ENCODE data around the gene NCOA5.
"Not testable (repeated sequence)": the region's sequence is repeated elsewhere in the genome, so short reads cannot be mapped to it uniquely, and the experiment has no call there.

Gene NCOA5

GRCh38 chr20:46099491-46100287 lies 9.9 kb upstream of the NCOA5 start:
- no peak for TF ChIP-seq CTCF (IDR thresholded peaks at IDR 0.05; ENCODE audit: low read depth, low read length)
- DNase-seq, result no peak
- H3K27ac ChIP-seq, result no peak overlapping the region
- H3K27me3 ChIP-seq (ENCODE audit: insufficient read depth, low read depth, severe bottlenecking), result no peaks in the 10 kb centered on the region
- peaks cover 11% of the 10 kb centered on the region for H3K9me3 ChIP-seq (ENCODE audit: severe bottlenecking)
- H3K36me3 ChIP-seq, result no peaks in the 10 kb centered on the region
- no peak overlapping the region for H3K4me3 ChIP-seq (ENCODE audit: low read depth, low read length)

- H3K9me3 ChIP-seq (ENCODE audit: severe bottlenecking), result no peaks in the 10 kb centered on the region
Measured at GRCh38 chr20:46093531-46093930, 3.8 kb upstream of the NCOA5 start.

GRCh38 chr20:46091622-46092535 lies 2.1 kb upstream of the NCOA5 start:
- not testable (repeated sequence) for H3K9me3 ChIP-seq (ENCODE audit: severe bottlenecking); H3K27me3 ChIP-seq (ENCODE audit: insufficient read depth, low read depth, severe bottlenecking); H3K4me3 ChIP-seq (ENCODE audit: low read depth, low read length); H3K27ac ChIP-seq; DNase-seq
- H3K36me3 ChIP-seq, result peaks cover 16% of the 10 kb centered on the region

More at GRCh38 chr20:46093531-46093930, 3.8 kb upstream of the NCOA5 start:
- DNase-seq, result no peak
- no peaks in the 10 kb centered on the region for H3K27me3 ChIP-seq (ENCODE audit: insufficient read depth, low read depth, severe bottlenecking)
- H3K36me3 ChIP-seq, result peaks cover 6% of the 10 kb centered on the region
- H3K4me3 ChIP-seq (ENCODE audit: low read depth, low read length), result no peak overlapping the region
- no peak overlapping the region for H3K27ac ChIP-seq
- no peak for TF ChIP-seq CTCF (IDR thresholded peaks at IDR 0.05; ENCODE audit: low read depth, low read length)

GRCh38 chr20:46089167-46089416 lies 670 bp downstream of the NCOA5 start:
- DNase-seq, result no peak
- peak overlapping the region; percentile 75 for H3K4me3 ChIP-seq (ENCODE audit: low read depth, low read length)
- peak overlapping the region; percentile 99 for H3K27ac ChIP-seq
- no peak for TF ChIP-seq CTCF (IDR thresholded peaks at IDR 0.05; ENCODE audit: low read depth, low read length)
- no peaks in the 10 kb centered on the region for H3K9me3 ChIP-seq (ENCODE audit: severe bottlenecking)
- H3K27me3 ChIP-seq (ENCODE audit: insufficient read depth, low read depth, severe bottlenecking), result no peaks in the 10 kb centered on the region
- H3K36me3 ChIP-seq, result peaks cover 17% of the 10 kb centered on the region

GRCh38 chr20:46088409-46089166 lies 1.2 kb downstream of the NCOA5 start:
- DNase-seq, result no peak
- H3K4me3 ChIP-seq (ENCODE audit: low read depth, low read length), result peak overlapping the region; percentile 75
- peak overlapping the region; percentile 99 for H3K27ac ChIP-seq
- H3K9me3 ChIP-seq (ENCODE audit: severe bottlenecking), result no peaks in the 10 kb centered on the region
- no peak for TF ChIP-seq CTCF (IDR thresholded peaks at IDR 0.05; ENCODE audit: low read depth, low read length)
- H3K27me3 ChIP-seq (ENCODE audit: insufficient read depth, low read depth, severe bottlenecking), result no peaks in the 10 kb centered on the region
- peaks cover 17% of the 10 kb centered on the region for H3K36me3 ChIP-seq

- Histone ChIP-seq H3K9me3 (ENCODE audit: severe bottlenecking) (no peaks in the 10 kb centered on the region), H3K27ac (no peak overlapping the region), H3K27me3 (ENCODE audit: insufficient read depth, low read depth, severe bottlenecking) (no peaks in the 10 kb centered on the region), H3K36me3 (peaks cover 19% of the 10 kb centered on the region), H3K4me3 (ENCODE audit: low read depth, low read length) (no peak overlapping the region)
- DNase-seq, result no peak
- TF ChIP-seq CTCF (IDR thresholded peaks at IDR 0.05; ENCODE audit: low read depth, low read length), result no peak
Measured at GRCh38 chr20:46087161-46087560, 2.6 kb downstream of the NCOA5 start.

Data from WERI-Rb-1 (cell line).